Neutrophil (primary cell): Measurements from ENCODE around the gene TMEM151B.
A peak's percentile ranks its signal among the peaks of the same experiment; 100 is the strongest.

Experiments
- H3K27ac ChIP-seq: fragments of 200-600 bp; sonication (generic); 2 replicates; pipeline ENCODE4 v1.5.1; 2016; ENCODE audit warnings: mild to moderate bottlenecking, moderate library complexity
- H3K27me3 ChIP-seq: fragments of 200-600 bp; sonication (generic); 2 replicates; pipeline ENCODE4 v1.6.0; 2016; ENCODE audit warnings: mild to moderate bottlenecking
- H3K36me3 ChIP-seq: fragments of 200-600 bp; sonication (generic); 2 replicates; pipeline ENCODE4 v1.5.1; 2017
- H3K4me1 ChIP-seq, 2 experiments: fragments of 200-600 bp in 1 of 2; sonication (generic) in 1 of 2; 1 replicate in 1 of 2; 2 replicates in 1 of 2; pipeline versions ENCODE4 v1.5.1 to v1.6.1; 2013 to 2016; ENCODE audit warnings: low read depth in 1 of 2, low read length in 1 of 2, mild to moderate bottlenecking in 1 of 2, moderate library complexity in 1 of 2; ENCODE audit not compliant: control insufficient read depth in 1 of 2, insufficient read depth in 1 of 2
- H3K4me3 ChIP-seq, 2 experiments: fragments of 200-600 bp in 1 of 2; sonication (generic) in 1 of 2; 1 replicate in 1 of 2; 2 replicates in 1 of 2; pipeline ENCODE4 v1.5.1; 2013 to 2016; ENCODE audit warnings: low read depth in 1 of 2, low read length in 1 of 2, mild to moderate bottlenecking in 1 of 2, moderate library complexity in 1 of 2
- H3K9me3 ChIP-seq: fragments of 200-600 bp; sonication (generic); 2 replicates; pipeline ENCODE4 v1.5.1; 2016
- TF ChIP-seq, protein P1 (sequence below): fragments of 200-600 bp; sonication (generic); IDR thresholded peaks from 2 replicates; pipeline ENCODE4 v1.5.1; 2016; ENCODE audit warnings: antibody characterized with exemption

TMEM151B gene

GRCh38 chr6:44247338-44248302 is 22.6 kb upstream of the TMEM151B start:
- TF ChIP-seq, protein P1, sequence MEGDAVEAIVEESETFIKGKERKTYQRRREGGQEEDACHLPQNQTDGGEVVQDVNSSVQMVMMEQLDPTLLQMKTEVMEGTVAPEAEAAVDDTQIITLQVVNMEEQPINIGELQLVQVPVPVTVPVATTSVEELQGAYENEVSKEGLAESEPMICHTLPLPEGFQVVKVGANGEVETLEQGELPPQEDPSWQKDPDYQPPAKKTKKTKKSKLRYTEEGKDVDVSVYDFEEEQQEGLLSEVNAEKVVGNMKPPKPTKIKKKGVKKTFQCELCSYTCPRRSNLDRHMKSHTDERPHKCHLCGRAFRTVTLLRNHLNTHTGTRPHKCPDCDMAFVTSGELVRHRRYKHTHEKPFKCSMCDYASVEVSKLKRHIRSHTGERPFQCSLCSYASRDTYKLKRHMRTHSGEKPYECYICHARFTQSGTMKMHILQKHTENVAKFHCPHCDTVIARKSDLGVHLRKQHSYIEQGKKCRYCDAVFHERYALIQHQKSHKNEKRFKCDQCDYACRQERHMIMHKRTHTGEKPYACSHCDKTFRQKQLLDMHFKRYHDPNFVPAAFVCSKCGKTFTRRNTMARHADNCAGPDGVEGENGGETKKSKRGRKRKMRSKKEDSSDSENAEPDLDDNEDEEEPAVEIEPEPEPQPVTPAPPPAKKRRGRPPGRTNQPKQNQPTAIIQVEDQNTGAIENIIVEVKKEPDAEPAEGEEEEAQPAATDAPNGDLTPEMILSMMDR, result no peak
- H3K4me1 ChIP-seq, result peaks cover 15 to 16% of the 10 kb centered on the region in 2 experiments
- peak overlapping the region; percentile 77 for H3K27ac ChIP-seq
- H3K27me3 ChIP-seq, result no peaks in the 10 kb centered on the region
- peaks cover 19% of the 10 kb centered on the region for H3K36me3 ChIP-seq
- H3K9me3 ChIP-seq, result no peaks in the 10 kb centered on the region
- peak overlapping the region; percentile 84 to 88 for H3K4me3 ChIP-seq

DNA sequence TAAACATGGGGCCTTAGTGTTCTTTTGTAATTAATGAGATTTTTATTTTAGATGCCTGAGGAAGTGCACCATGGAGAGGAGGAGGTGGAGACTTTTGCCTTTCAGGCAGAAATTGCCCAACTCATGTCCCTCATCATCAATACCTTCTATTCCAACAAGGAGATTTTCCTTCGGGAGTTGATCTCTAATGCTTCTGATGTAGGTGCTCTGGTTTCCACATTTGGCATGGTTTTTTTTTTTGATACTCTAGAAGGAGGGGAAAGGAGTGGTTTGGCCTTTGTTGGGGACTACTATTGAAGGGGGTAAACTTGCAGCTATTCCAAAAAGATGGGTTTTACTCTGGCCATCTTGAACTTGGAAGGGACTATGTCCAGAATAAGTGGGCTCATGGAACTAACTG is 21.7 kb upstream of the TMEM151B start:
- Histone ChIP-seq H3K27ac (peak overlapping the region; percentile 77), H3K4me1 (peaks cover 15 to 16% of the 10 kb centered on the region in 2 experiments), H3K36me3 (peaks cover 28% of the 10 kb centered on the region), H3K9me3 (no peaks in the 10 kb centered on the region), H3K27me3 (no peaks in the 10 kb centered on the region), H3K4me3 (no peak overlapping the region)
- TF ChIP-seq, protein P1, result no peak

DNA sequence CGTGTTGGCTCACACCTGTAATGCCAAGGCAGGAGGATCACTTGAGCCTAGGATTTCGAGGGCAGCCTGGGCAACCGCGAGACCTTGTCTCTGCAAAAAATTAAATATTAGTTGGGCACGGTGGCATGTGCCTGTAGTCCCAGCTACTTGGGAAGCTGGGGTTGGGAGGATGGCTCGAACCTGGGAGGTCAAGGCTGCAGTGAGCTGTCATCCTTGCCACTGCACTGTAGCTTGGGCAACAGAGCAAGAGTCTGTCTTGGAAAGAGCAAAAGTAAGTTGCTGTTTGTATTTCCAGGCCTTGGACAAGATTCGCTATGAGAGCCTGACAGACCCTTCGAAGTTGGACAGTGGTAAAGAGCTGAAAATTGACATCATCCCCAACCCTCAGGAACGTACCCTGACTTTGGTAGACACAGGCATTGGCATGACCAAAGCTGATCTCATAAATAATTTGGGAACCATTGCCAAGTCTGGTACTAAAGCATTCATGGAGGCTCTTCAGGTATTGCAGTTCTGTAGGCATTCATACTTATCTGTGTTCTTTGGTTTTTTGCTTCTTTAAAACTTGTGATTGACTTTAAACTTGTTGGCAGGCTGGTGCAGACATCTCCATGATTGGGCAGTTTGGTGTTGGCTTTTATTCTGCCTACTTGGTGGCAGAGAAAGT is 21.0 kb upstream of the TMEM151B start:
- TF ChIP-seq, protein P1, result no peak
- H3K27ac ChIP-seq, result no peak overlapping the region
- H3K4me3 ChIP-seq, result no peak overlapping the region
- H3K9me3 ChIP-seq, result no peaks in the 10 kb centered on the region
- H3K27me3 ChIP-seq, result no peaks in the 10 kb centered on the region
- peaks cover 31% of the 10 kb centered on the region for H3K36me3 ChIP-seq
- peaks cover 15 to 16% of the 10 kb centered on the region in 2 experiments for H3K4me1 ChIP-seq

- no peaks in the 10 kb centered on the region for H3K27me3 ChIP-seq
- no peak overlapping the region for H3K4me3 ChIP-seq
- H3K4me1 ChIP-seq, result peaks cover 15 to 16% of the 10 kb centered on the region in 2 experiments
- peaks cover 39% of the 10 kb centered on the region for H3K36me3 ChIP-seq
- TF ChIP-seq, protein P1, result no peak
- no peak overlapping the region for H3K27ac ChIP-seq
- no peaks in the 10 kb centered on the region for H3K9me3 ChIP-seq
These were observed 20.1 kb upstream of the TMEM151B start for GRCh38 chr6:44250067-44250717.

- no peak overlapping the region for H3K4me3 ChIP-seq
- peaks cover 40% of the 10 kb centered on the region for H3K36me3 ChIP-seq
- TF ChIP-seq, protein P1, result no peak
- H3K4me1 ChIP-seq, result peaks cover 13 to 14% of the 10 kb centered on the region in 2 experiments
- no peaks in the 10 kb centered on the region for H3K27me3 ChIP-seq
- no peak overlapping the region for H3K27ac ChIP-seq
- H3K9me3 ChIP-seq, result no peaks in the 10 kb centered on the region
These were observed 19.5 kb upstream of the TMEM151B start for GRCh38 chr6:44250718-44251123.
